T-cell (primary cell): ENCODE data around the gene KLC4. TPM values are rescaled to one million over a fixed set of nuclear protein-coding genes. Genes with fewer than 3 reads are reported as not detected.

Experiments used
- ATAC-seq, 4 experiments: fragments of 200-7000 bp in 3 of 4; fragments of 150-1000 bp in 1 of 4; cut with Tn5 transposase; replicated peaks in 1 of 4; 1 replicate in 3 of 4; 2 replicates in 1 of 4; pipeline ENCODE4 v1.10.0; 2021; ENCODE audit warnings: moderate library complexity in 3 of 4, mild to moderate bottlenecking in 2 of 4, moderate number of reproducible peaks in 1 of 4
- CTCF ChIA-PET, 2 donors: fragments of 300-600 bp; sonication (Branson Sonifier 250); formaldehyde crosslinking; loops; one replicate each; lab custom pipeline; 2022; ENCODE audit warnings: antibody characterized with exemption in 2 of 2; lab: Charles Lee
- POLR2A ChIA-PET, 2 donors: fragments of 300-600 bp; sonication (Branson Sonifier 250); formaldehyde crosslinking; loops; one replicate each; lab custom pipeline; 2022; ENCODE audit warnings: antibody characterized with exemption in 2 of 2; lab: Charles Lee
- DNase-seq, 35 experiments: peaks; one replicate each; pipeline versions ENCODE4 v3.0.0 to v3.0.0-alpha.2; 2013 to 2023
- H3K27ac ChIP-seq: one replicate; pipeline ENCODE4 v1.5.1; 2013; ENCODE audit warnings: low read length
- H3K27me3 ChIP-seq, 2 experiments: replicated peaks in 1 of 2; 1 replicate in 1 of 2; 2 replicates in 1 of 2; pipeline versions ENCODE4 v1.6.1 to v1.7.0; 2013; ENCODE audit warnings: low read length in 1 of 2, mixed read lengths in 1 of 2; ENCODE audit not compliant: control insufficient read depth in 2 of 2, insufficient read depth in 2 of 2; ENCODE audit errors: extremely low read depth in 1 of 2
- H3K36me3 ChIP-seq, 2 donors: 1 replicate in 1 of 2; 2 replicates in 1 of 2; pipeline versions ENCODE4 v1.6.1 to v1.7.0; 2013; ENCODE audit warnings: low read length in 1 of 2; ENCODE audit not compliant: control insufficient read depth in 2 of 2, insufficient read depth in 1 of 2; ENCODE audit errors: extremely low read depth in 1 of 2
- H3K4me1 ChIP-seq, 2 experiments: 1 replicate in 1 of 2; 2 replicates in 1 of 2; pipeline versions ENCODE4 v1.6.1 to v1.7.0; 2013; ENCODE audit warnings: low read length in 2 of 2, mixed read lengths in 1 of 2; ENCODE audit not compliant: insufficient read depth in 2 of 2, control insufficient read depth in 1 of 2; ENCODE audit errors: extremely low read depth in 1 of 2
- H3K4me3 ChIP-seq, 2 donors: 1 replicate in 1 of 2; 2 replicates in 1 of 2; pipeline versions ENCODE4 v1.5.1 to v1.7.0; 2013; ENCODE audit warnings: mild to moderate bottlenecking in 2 of 2, low read length in 1 of 2, moderate library complexity in 1 of 2; ENCODE audit not compliant: control insufficient read depth in 1 of 2; ENCODE audit errors: extremely low read depth in 1 of 2
- H3K9me3 ChIP-seq: 2 replicates; pipeline ENCODE4 v1.7.0; 2013
- H3K27ac Mint-ChIP-seq, 2 donors: one replicate each; pipeline ENCODE4 v1.8.0; 2020 to 2021; ENCODE audit warnings: mild to moderate bottlenecking in 2 of 2, mixed read lengths in 2 of 2
- H3K27me3 Mint-ChIP-seq, 2 donors: one replicate each; pipeline ENCODE4 v1.8.0; 2021 to 2022; ENCODE audit warnings: mixed read lengths in 2 of 2
- H3K36me3 Mint-ChIP-seq: one replicate; pipeline ENCODE4 v1.8.0; 2021; ENCODE audit warnings: mixed read lengths
- H3K4me1 Mint-ChIP-seq, 3 donors: one replicate each; pipeline ENCODE4 v1.8.0; 2020 to 2022; ENCODE audit warnings: mixed read lengths in 3 of 3, mild to moderate bottlenecking in 1 of 3
- H3K4me3 Mint-ChIP-seq, 3 donors: one replicate each; pipeline ENCODE4 v1.8.0; 2020 to 2022; ENCODE audit warnings: mild to moderate bottlenecking in 3 of 3, mixed read lengths in 3 of 3, moderate library complexity in 3 of 3
- H3K9me3 Mint-ChIP-seq, 3 donors: one replicate each; pipeline ENCODE4 v1.8.0; 2020 to 2022; ENCODE audit warnings: mixed read lengths in 3 of 3
- WGBS: methylation state at CpG from one replicate; pipeline ENCODE4 v1.1.5; 2013; ENCODE audit warnings: missing lambda C conversion rate; ENCODE audit not compliant: insufficient coverage; 5-methylcytosine and 5-hydroxymethylcytosine counted together
- total RNA-seq, 35 experiments: library from RNA in 6 of 35; stranded (reverse) in 6 of 35; fragments of 120-200 nt in 1 of 35; gene quantifications; one replicate each; pipeline versions ENCODE4 v1.2.1 to v1.2.4 and lab custom pipeline; 2013 to 2026

The KLC4 gene
- total RNA-seq, 5 donors from 2014 or later (not counting 1 experiment from before 2014, with no cell fraction given) = 37.8 to 48.5 (median 45.5) TPM

GRCh38 chr6:43050981-43051380 lies 8.4 kb upstream of the KLC4 start:
- Mint-ChIP-seq H3K4me1 (peaks cover 34 to 42% (median 37%) of the 10 kb centered on the region in 3 donors), H3K27ac (peak overlapping the region; percentile 44 to 69), H3K36me3 (peaks cover 28% of the 10 kb centered on the region), H3K9me3 (no peaks in the 10 kb centered on the region), H3K27me3 (no peaks in the 10 kb centered on the region), H3K4me3 (peak overlapping the region in 1 of 3 donors; percentile 9)
- Histone ChIP-seq H3K9me3 (no peaks in the 10 kb centered on the region), H3K27ac (no peak overlapping the region), H3K4me3 (no peak overlapping the region), H3K27me3 (no peaks in the 10 kb centered on the region), H3K4me1 (peaks cover 0 to 35% of the 10 kb centered on the region in 2 experiments), H3K36me3 (peaks cover 9 to 42% of the 10 kb centered on the region in 2 donors)
- ChIA-PET CTCF (no interaction called here), POLR2A (interaction anchor here (0.7 kb wide), 2 partner anchors 399 to 479 kb away, joined by 3 read pairs; no protein-coding TSS in a partner anchor)
- WGBS = 97% methylated on average over 17 of the region's 17 CpGs
- no peak for ATAC-seq
- DNase-seq = no peak

GRCh38 chr6:43052225-43052841 lies 7.1 kb upstream of the KLC4 start:
- Histone ChIP-seq H3K36me3 (peaks cover 4 to 43% of the 10 kb centered on the region in 2 donors), H3K27me3 (no peaks in the 10 kb centered on the region), H3K4me1 (peaks cover 0 to 35% of the 10 kb centered on the region in 2 experiments), H3K9me3 (no peaks in the 10 kb centered on the region), H3K4me3 (no peak overlapping the region), H3K27ac (no peak overlapping the region)
- ATAC-seq (no peak), DNase-seq (no peak)
- 98% methylated on average over 16 of the region's 19 CpGs for WGBS
- Mint-ChIP-seq H3K27me3 (no peaks in the 10 kb centered on the region), H3K36me3 (peaks cover 27% of the 10 kb centered on the region), H3K4me3 (peak overlapping the region; percentile 87 to 94 (median 93)), H3K27ac (peak overlapping the region; percentile 93 to 95), H3K4me1 (peaks cover 36 to 42% (median 40%) of the 10 kb centered on the region in 3 donors), H3K9me3 (no peaks in the 10 kb centered on the region)
- ChIA-PET CTCF (interaction anchor here in 1 of 2 donors (1.0 kb wide), 1 partner anchor 73 kb away, joined by 4 read pairs; no protein-coding TSS in a partner anchor), POLR2A (interaction anchor here in 1 of 2 donors (0.6 kb wide), 1 partner anchor 952 kb away, joined by 3 read pairs; no protein-coding TSS in a partner anchor)

- ATAC-seq (peak; percentile 17 to 29 (median 21)), DNase-seq (peak in 6 of 35 experiments; percentile 3 to 37 (median 14))
- H3K27me3 Mint-ChIP-seq = no peaks in the 10 kb centered on the region
- ChIA-PET CTCF (interaction anchor here (0.6 to 1.8 kb wide), 4 partner anchors 30 to 109 kb away, joined by 3 to 11 read pairs (median 4); partner anchors contain the start of gene RRP36 (in 1 of the 2)), POLR2A (interaction anchor here (0.6 to 1.2 kb wide), 3 partner anchors 34 to 952 kb away, joined by 3 to 5 read pairs (median 3); partner anchors contain the start of gene KLHDC3 (in 1 of the 2))
- H3K4me3 Mint-ChIP-seq = peak overlapping the region; percentile 87 to 94 (median 93)
- Histone ChIP-seq H3K36me3 (peaks cover 4 to 43% of the 10 kb centered on the region in 2 donors), H3K4me3 (peak overlapping the region; percentile 73 to 87), H3K9me3 (no peaks in the 10 kb centered on the region), H3K4me1 (peaks cover 0 to 36% of the 10 kb centered on the region in 2 experiments), H3K27ac (peak overlapping the region; percentile 78), H3K27me3 (no peaks in the 10 kb centered on the region)
- peak overlapping the region; percentile 93 to 95 for H3K27ac Mint-ChIP-seq
- H3K9me3 Mint-ChIP-seq = no peaks in the 10 kb centered on the region
- H3K4me1 Mint-ChIP-seq = peaks cover 40 to 46% (median 45%) of the 10 kb centered on the region in 3 donors
- 17% methylated on average over 22 of the region's 22 CpGs for WGBS
- peaks cover 25% of the 10 kb centered on the region for H3K36me3 Mint-ChIP-seq
Observed at GRCh38 chr6:43052842-43053544, 6.4 kb upstream of the KLC4 start.

- H3K27ac Mint-ChIP-seq = peak within 1 kb of the TSS; percentile 93 to 95
- H3K36me3 ChIP-seq = peaks cover 4 to 41% of the 10 kb centered on the region in 2 donors
- DNase-seq (peak; percentile 76 to 93 (median 86)), ATAC-seq (peak; percentile 99)
- H3K27me3 Mint-ChIP-seq = no peaks in the 10 kb centered on the region
- H3K9me3 ChIP-seq = no peaks in the 10 kb centered on the region
- H3K4me3 ChIP-seq = peak within 1 kb of the TSS; percentile 73 to 87
- peaks cover 47 to 52% (median 52%) of the 10 kb centered on the region in 3 donors for H3K4me1 Mint-ChIP-seq
- H3K27me3 ChIP-seq = no peaks in the 10 kb centered on the region
- WGBS = 2% methylated on average over 34 of the region's 45 CpGs
- peak within 1 kb of the TSS; percentile 87 to 94 (median 93) for H3K4me3 Mint-ChIP-seq
- no peaks in the 10 kb centered on the region for H3K9me3 Mint-ChIP-seq
- peaks cover 25% of the 10 kb centered on the region for H3K36me3 Mint-ChIP-seq
- peaks cover 5 to 43% of the 10 kb centered on the region in 2 experiments for H3K4me1 ChIP-seq
- ChIA-PET CTCF (interaction anchor here (0.6 to 1.8 kb wide), 5 partner anchors 31 to 442 kb away, joined by 3 to 11 read pairs (median 3); partner anchors contain the start of genes KLHDC3 (in 1 of the 2) and RRP36 (in 1 of the 2)), POLR2A (interaction anchor here (0.6 to 1.2 kb wide), 7 partner anchors 11 to 1162 kb away, joined by 3 to 5 read pairs (median 3); partner anchors contain the start of genes KLHDC3 (in 2 of the 2) and MEA1 (in 1 of the 2))
- peak within 1 kb of the TSS; percentile 78 for H3K27ac ChIP-seq
Observed at GRCh38 chr6:43053545-43054205, 5.8 kb upstream of the KLC4 start, which contains the start of gene CUL7. CUL7 (minus strand) TSS chr6:43053851; CDS start chr6:43052788, 1,063 bp downstream.

GRCh38 chr6:43054206-43054943 lies 5.1 kb upstream of the KLC4 start:
- Mint-ChIP-seq H3K36me3 (peaks cover 21% of the 10 kb centered on the region), H3K9me3 (no peaks in the 10 kb centered on the region), H3K4me3 (peak overlapping the region; percentile 87 to 94 (median 93)), H3K27me3 (no peaks in the 10 kb centered on the region), H3K4me1 (peaks cover 54 to 59% (median 59%) of the 10 kb centered on the region in 3 donors), H3K27ac (peak overlapping the region; percentile 93 to 95)
- DNase-seq (no peak), ATAC-seq (no peak)
- H3K9me3 ChIP-seq = no peaks in the 10 kb centered on the region
- peak overlapping the region; percentile 78 for H3K27ac ChIP-seq
- 87% methylated on average over 13 of the region's 17 CpGs for WGBS
- peaks cover under 1 to 36% of the 10 kb centered on the region in 2 donors for H3K36me3 ChIP-seq
- CTCF ChIA-PET = interaction anchor here (0.6 to 1.8 kb wide), 6 partner anchors 26 to 443 kb away, joined by 3 to 11 read pairs (median 4); partner anchors contain the start of genes CNPY3 (in 1 of the 2), KLHDC3 (in 1 of the 2) and RRP36 (in 1 of the 2)
- H3K4me1 ChIP-seq = peaks cover 8 to 46% of the 10 kb centered on the region in 2 experiments
- no peaks in the 10 kb centered on the region for H3K27me3 ChIP-seq
- H3K4me3 ChIP-seq = peak overlapping the region; percentile 52 to 87
- POLR2A ChIA-PET = interaction anchor here (0.6 to 1.2 kb wide), 9 partner anchors 11 to 1162 kb away, joined by 3 to 5 read pairs (median 3); partner anchors contain the start of genes KLHDC3 (in 2 of the 2) and MEA1 (in 1 of the 2)
